Upper lobe of left lung (tissue), 6 donors: Measurements from ENCODE around the gene SH3GL3. TPM values are rescaled to one million over a fixed set of nuclear protein-coding genes. Genes with fewer than 3 reads are reported as not detected.

ENCODE experiments used
- ATAC-seq, 2 donors: fragments of 200-7000 bp; cut with Tn5 transposase; one replicate each; pipeline ENCODE4 v1.9.1; 2022; ENCODE audit warnings: mild to moderate bottlenecking in 2 of 2, moderate library complexity in 2 of 2; ENCODE audit not compliant: low FRiP score in 2 of 2
- DNase-seq, 2 donors: peaks; one replicate each; pipeline ENCODE4 v3.0.0-alpha.2; 2019 to 2020
- H3K27ac ChIP-seq, 4 donors: fragments of 200-600 bp; sonication (generic); one replicate each; pipeline ENCODE4 v1.5.1; 2016 to 2019
- H3K27me3 ChIP-seq, 4 donors: fragments of 200-600 bp; sonication (generic); one replicate each; pipeline ENCODE4 v1.5.1; 2017 to 2019
- H3K36me3 ChIP-seq, 4 donors: fragments of 200-600 bp; sonication (generic); one replicate each; pipeline ENCODE4 v1.5.1; 2016 to 2019
- H3K4me1 ChIP-seq, 4 donors: fragments of 200-600 bp; sonication (generic); one replicate each; pipeline ENCODE4 v1.5.1; 2018 to 2019
- H3K4me3 ChIP-seq, 4 donors: fragments of 200-600 bp; sonication (generic); one replicate each; pipeline ENCODE4 v1.5.1; 2017 to 2019; ENCODE audit warnings: mild to moderate bottlenecking in 2 of 4, moderate library complexity in 1 of 4
- H3K9me3 ChIP-seq, 4 donors: fragments of 200-600 bp; sonication (generic); one replicate each; pipeline ENCODE4 v1.5.1; 2018 to 2019
- EP300 ChIP-seq, 4 donors: sonication (generic); formaldehyde crosslinking; IDR thresholded peaks; one replicate each; pipeline ENCODE4 v1.5.1; 2017; ENCODE audit warnings: antibody characterized with exemption in 4 of 4, control low read depth in 2 of 4
- POLR2A ChIP-seq, 4 donors: fragments of 450-650 bp; IDR thresholded peaks; one replicate each; pipeline ENCODE4 v1.5.1; 2016 to 2017; ENCODE audit warnings: antibody characterized with exemption in 4 of 4, mild to moderate bottlenecking in 2 of 4
- POLR2AphosphoS5 ChIP-seq, 2 donors: sonication (generic); formaldehyde crosslinking; IDR thresholded peaks; one replicate each; pipeline ENCODE4 v1.5.1; 2017; ENCODE audit warnings: antibody characterized with exemption in 2 of 2
- WGBS, 2 donors: methylation state at CpG; one replicate each; pipeline ENCODE4 v1.1.5; 2017 to 2018; 5-methylcytosine and 5-hydroxymethylcytosine counted together
- total RNA-seq, 6 donors: library from RNA; depleted of rRNA in 4 of 6; stranded (reverse); fragments of >200 nt in 4 of 6; gene quantifications; one replicate each; pipeline versions ENCODE4 v1.1.0 to v1.2.1, GENCODE V29; 2016 to 2021
- TF ChIP-seq, protein P1 (sequence below), 6 experiments: fragments of 450-650 bp in 4 of 6; fragments of 200-600 bp in 2 of 6; sonication (generic) in 2 of 6; IDR thresholded peaks; one replicate each; pipeline ENCODE4 v1.5.1; 2016 to 2019; ENCODE audit warnings: antibody characterized with exemption in 6 of 6
- donor health status: DM: no; HTN: no; CAD: no; lungs with moderate emphysema.
- donor health status: DM: no; HTN: yes; CAD: no; lungs with severe emphysema.

SH3GL3 gene
- total RNA-seq, 6 donors from 2014 or later = 1.8 to 5.5 (median 2.2) TPM; not detected in 1

DNA sequence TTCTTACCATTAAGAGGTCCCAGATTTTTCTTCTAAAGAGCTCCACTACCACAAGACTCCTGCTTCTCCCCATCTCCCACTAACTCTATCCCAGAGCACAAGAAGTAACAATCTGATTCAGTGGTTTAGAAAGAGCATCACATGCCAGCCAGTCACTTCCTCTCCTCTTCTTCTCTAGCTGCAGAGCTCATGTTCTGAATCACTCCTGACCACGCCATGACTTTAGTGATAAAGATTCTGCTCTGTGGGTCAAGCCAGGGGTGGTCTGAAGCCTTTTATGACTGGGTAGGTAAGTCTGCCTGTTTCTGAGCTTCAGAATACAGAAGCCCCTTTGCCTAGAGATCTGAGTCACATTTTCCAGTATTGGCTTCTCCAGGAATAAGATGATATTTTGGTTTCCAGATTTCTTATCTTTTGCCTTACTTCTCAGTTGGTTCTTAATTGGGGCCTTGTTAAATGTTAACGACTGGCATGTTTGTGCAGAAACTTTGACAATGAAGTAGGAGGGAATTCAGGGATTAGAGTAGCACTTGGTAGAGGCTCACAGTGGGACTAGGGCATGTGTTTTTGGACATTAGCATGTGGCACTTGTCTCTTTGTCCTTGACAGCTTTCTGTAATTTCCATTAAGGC lies 179.1 kb downstream of the SH3GL3 start:
- DNase-seq (no peak), ATAC-seq (peak in 1 of 2 donors; percentile 12)
- H3K36me3 ChIP-seq = no peaks in the 10 kb centered on the region
- no peak for TF ChIP-seq EP300 (IDR thresholded peaks at IDR 0.05)
- TF ChIP-seq POLR2AphosphoS5 (IDR thresholded peaks at IDR 0.05) = no peak
- TF ChIP-seq, protein P1, sequence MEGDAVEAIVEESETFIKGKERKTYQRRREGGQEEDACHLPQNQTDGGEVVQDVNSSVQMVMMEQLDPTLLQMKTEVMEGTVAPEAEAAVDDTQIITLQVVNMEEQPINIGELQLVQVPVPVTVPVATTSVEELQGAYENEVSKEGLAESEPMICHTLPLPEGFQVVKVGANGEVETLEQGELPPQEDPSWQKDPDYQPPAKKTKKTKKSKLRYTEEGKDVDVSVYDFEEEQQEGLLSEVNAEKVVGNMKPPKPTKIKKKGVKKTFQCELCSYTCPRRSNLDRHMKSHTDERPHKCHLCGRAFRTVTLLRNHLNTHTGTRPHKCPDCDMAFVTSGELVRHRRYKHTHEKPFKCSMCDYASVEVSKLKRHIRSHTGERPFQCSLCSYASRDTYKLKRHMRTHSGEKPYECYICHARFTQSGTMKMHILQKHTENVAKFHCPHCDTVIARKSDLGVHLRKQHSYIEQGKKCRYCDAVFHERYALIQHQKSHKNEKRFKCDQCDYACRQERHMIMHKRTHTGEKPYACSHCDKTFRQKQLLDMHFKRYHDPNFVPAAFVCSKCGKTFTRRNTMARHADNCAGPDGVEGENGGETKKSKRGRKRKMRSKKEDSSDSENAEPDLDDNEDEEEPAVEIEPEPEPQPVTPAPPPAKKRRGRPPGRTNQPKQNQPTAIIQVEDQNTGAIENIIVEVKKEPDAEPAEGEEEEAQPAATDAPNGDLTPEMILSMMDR (IDR thresholded peaks at IDR 0.05) = no peak
- TF ChIP-seq POLR2A (IDR thresholded peaks at IDR 0.05) = no peak
- H3K4me3 ChIP-seq = no peak overlapping the region
- H3K4me1 ChIP-seq = no peaks in the 10 kb centered on the region
- H3K9me3 ChIP-seq = no peaks in the 10 kb centered on the region
- H3K27me3 ChIP-seq = no peaks in the 10 kb centered on the region
- no peak overlapping the region for H3K27ac ChIP-seq
- 65 to 67% methylated on average over 2 of the region's 2 CpGs for WGBS, 2 donors

DNA sequence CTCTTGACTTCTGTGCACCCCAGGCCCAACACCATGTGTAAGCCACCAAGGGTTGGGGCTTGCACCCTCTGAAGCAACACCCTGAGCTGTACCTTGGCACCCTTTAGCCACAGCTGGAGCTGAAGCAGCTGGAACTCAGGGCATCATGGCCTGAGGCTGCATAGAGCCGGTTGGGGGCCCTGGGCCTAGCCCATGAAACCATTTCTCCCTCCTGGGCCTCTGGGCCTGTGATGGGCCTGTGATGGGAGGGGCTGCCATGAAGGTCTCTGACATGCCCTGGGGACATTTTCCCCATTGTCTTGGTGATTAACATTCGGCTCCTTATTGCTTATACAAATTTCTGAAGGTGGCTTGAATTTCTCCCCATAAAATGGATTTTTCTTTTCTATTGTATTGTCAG lies 184.4 kb downstream of the SH3GL3 start:
- no peaks in the 10 kb centered on the region for H3K9me3 ChIP-seq
- ATAC-seq (no peak), DNase-seq (no peak)
- no peak overlapping the region for H3K4me3 ChIP-seq
- H3K27ac ChIP-seq = no peak overlapping the region
- WGBS, 2 donors = 72 to 73% methylated on average over 2 of the region's 2 CpGs
- no peaks in the 10 kb centered on the region for H3K27me3 ChIP-seq
- H3K36me3 ChIP-seq = no peaks in the 10 kb centered on the region
- TF ChIP-seq POLR2A (IDR thresholded peaks at IDR 0.05) (no peak), EP300 (IDR thresholded peaks at IDR 0.05) (no peak), POLR2AphosphoS5 (IDR thresholded peaks at IDR 0.05) (no peak)
- TF ChIP-seq, protein P1 (IDR thresholded peaks at IDR 0.05) = no peak
- H3K4me1 ChIP-seq = no peaks in the 10 kb centered on the region

DNA sequence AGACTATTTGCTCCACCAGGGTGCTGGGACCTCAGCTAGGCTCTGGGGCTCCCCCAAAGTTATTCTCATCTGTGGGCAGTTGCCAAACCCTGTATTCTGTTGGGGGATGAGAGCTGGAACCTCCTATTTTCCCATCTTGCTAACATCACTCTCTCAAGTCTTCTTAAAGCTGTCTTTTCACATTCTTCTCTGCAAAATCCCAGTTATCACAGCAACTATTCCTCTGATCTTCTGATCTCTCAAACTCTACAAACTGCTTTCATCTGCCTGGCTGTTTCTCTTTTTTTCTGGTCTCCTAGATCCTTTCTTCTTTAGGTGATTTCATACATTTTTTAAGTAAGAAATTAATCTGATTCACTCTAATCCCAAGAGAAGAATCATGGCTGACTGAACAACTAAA lies 196.1 kb downstream of the SH3GL3 start:
- Histone ChIP-seq H3K4me3 (no peak overlapping the region), H3K27ac (no peak overlapping the region), H3K4me1 (no peaks in the 10 kb centered on the region), H3K9me3 (peaks cover 0 to 7% (median 0%) of the 10 kb centered on the region in 4 donors), H3K27me3 (no peaks in the 10 kb centered on the region), H3K36me3 (no peaks in the 10 kb centered on the region)
- DNase-seq (no peak), ATAC-seq (no peak)
- no peak for TF ChIP-seq POLR2AphosphoS5 (IDR thresholded peaks at IDR 0.05)

DNA sequence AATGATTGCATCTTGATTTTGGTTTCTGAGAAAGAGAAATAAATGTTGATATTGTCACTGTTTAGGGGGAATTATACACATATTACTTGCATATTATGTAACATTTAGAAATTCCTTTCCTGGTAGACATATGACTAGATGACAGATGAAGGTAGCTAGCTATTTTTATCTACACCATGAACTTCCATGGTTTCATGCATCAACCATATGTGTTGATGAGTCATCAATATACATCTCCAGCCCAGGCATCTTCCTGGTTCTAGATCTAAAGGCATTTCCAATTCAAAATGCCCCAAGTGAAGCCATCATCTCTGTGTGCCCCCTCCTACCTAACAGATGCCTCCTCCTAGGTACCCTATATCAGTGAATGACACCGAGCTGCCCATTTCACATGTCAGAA lies 197.3 kb downstream of the SH3GL3 start:
- Histone ChIP-seq H3K27me3 (no peaks in the 10 kb centered on the region), H3K9me3 (peaks cover 0 to 7% (median 0%) of the 10 kb centered on the region in 4 donors), H3K27ac (no peak overlapping the region), H3K4me3 (no peak overlapping the region), H3K4me1 (no peaks in the 10 kb centered on the region), H3K36me3 (no peaks in the 10 kb centered on the region)
- ATAC-seq (no peak), DNase-seq (no peak)
- TF ChIP-seq POLR2A (IDR thresholded peaks at IDR 0.05) = no peak
- no peak for TF ChIP-seq EP300 (IDR thresholded peaks at IDR 0.05)
- TF ChIP-seq, protein P1 (IDR thresholded peaks at IDR 0.05) = no peak
- TF ChIP-seq POLR2AphosphoS5 (IDR thresholded peaks at IDR 0.05) = no peak
- 90 to 92% methylated on average over 1 of the region's 1 CpG for WGBS, 2 donors

DNA sequence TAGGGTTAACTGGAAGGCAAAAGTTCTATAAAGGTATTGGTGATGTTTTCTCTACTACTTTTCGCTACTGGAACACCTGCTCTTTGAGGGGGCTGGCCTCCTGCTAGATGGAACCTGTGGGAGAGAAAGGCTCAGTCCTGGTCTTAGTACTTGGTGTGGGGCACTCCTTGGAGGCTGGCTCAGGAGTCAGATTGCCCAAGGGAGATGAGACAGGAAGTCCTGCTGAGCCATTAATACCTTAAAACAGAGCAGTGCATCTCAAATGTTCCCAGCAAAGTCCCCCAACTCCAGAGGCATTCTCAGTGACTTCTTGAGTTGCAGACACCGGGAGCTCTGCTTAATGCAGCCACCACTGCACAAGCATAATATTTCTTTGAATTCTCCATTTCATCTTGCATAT lies 203.7 kb downstream of the SH3GL3 start:
- DNase-seq (no peak), ATAC-seq (no peak)
- H3K9me3 ChIP-seq = no peaks in the 10 kb centered on the region
- WGBS, 2 donors = 88 to 89% methylated on average over 2 of the region's 2 CpGs
- no peak overlapping the region for H3K4me3 ChIP-seq
- no peaks in the 10 kb centered on the region for H3K36me3 ChIP-seq
- peaks cover 0 to 18% (median 6%) of the 10 kb centered on the region in 4 donors for H3K4me1 ChIP-seq
- TF ChIP-seq, protein P1 (IDR thresholded peaks at IDR 0.05) = no peak
- TF ChIP-seq POLR2A (IDR thresholded peaks at IDR 0.05) (no peak), EP300 (IDR thresholded peaks at IDR 0.05) (no peak), POLR2AphosphoS5 (IDR thresholded peaks at IDR 0.05) (no peak)
- peaks cover 0 to 14% (median 0%) of the 10 kb centered on the region in 4 donors for H3K27me3 ChIP-seq
- no peak overlapping the region for H3K27ac ChIP-seq
